Kidney capillary endothelial cell (primary cell): ENCODE measurements around the gene NUMB.
A peak's percentile ranks its signal among the peaks of the same experiment; 100 is the strongest.

Experiments
- DNase-seq: peaks from one replicate; pipeline ENCODE4 v3.0.0-alpha.2; 2018; ENCODE audit warnings: low spot score

NUMB gene

DNA sequence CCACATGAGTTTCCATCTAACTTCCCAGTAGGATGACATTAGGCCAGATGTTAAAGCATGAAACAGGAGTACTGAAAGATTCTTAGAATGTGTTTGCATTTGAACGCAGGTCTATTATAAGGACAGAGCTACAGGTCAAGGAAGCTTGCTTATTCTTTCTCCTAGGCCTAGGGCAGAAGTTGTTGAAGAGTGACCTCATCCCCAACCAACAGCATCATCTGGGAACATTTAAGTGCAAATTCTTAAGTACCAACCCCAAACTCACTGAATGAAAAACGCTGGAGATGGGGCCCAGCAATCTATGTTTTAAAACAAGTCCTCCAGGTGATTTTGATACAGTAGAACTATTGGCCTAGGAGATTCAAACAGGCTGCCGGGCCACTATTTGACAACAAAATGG is 168.6 kb downstream of the NUMB start:
- no peak for DNase-seq

DNA sequence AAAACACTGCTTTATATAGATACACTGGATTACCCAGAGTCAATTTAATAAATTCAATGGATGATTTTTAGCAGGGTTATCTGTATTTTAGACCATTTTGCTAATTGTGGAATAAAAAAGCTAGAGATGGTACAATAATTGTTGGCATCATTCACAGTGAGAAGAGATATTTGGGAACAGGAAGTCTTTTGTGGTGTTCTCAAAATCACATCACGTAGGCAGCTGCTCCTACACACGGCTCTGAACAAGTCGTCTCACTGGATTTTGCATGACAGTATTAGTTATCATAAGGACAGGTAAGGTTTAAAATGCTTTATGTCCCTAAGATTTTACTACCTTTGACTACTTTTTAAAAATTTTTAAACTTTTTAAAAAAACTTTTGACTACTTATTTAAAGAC is 169.0 kb downstream of the NUMB start:
- no peak for DNase-seq

- DNase-seq, result no peak
These were observed 171.3 kb downstream of the NUMB start for GRCh38 chr14:73287071-73287470.

DNA sequence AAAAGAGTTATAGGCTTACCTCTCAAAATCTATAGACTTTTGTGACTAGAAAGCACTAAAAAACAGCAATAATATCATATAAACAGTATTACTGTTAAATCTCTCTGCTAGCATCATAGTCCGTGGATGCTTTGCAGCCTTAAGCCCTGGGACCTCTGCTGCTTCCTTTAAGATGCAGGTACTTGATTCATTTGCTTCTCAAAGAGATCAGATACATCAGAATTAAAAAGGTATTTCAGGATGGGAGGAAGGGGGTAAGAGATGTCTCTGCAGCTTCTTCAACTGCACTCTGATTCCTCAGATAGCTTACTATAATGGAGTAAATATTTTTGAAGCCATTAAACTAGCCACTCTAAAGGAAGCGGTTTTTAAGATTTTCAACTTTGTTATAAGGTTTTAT is 171.7 kb downstream of the NUMB start:
- DNase-seq, result no peak

- no peak for DNase-seq
These were observed 172.4 kb downstream of the NUMB start for GRCh38 chr14:73285979-73286378.

- no peak for DNase-seq
These were observed 174.6 kb downstream of the NUMB start for GRCh38 chr14:73283608-73284379.

DNA sequence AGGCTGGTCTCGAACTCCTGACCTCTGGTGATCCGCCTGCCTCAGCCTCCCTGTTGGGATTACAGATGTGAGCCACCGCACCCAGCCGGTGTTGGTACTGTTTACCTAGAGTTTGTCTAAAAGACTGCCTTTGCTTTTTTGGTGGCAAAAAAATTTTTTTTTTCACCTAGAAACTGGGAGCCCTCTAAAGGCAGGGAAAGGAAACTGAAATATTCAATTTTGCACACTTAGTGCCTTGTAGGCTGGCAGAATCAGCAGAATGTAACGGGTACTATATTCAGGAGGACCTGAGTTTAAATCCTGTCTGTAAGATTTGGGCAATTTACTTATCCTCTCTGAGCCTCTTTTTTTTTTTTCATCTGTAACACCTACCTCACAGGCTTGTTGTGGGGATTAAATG is 177.4 kb downstream of the NUMB start:
- no peak for DNase-seq

- no peak for DNase-seq
These were observed 181.0 kb downstream of the NUMB start for GRCh38 chr14:73277376-73277775.

DNA sequence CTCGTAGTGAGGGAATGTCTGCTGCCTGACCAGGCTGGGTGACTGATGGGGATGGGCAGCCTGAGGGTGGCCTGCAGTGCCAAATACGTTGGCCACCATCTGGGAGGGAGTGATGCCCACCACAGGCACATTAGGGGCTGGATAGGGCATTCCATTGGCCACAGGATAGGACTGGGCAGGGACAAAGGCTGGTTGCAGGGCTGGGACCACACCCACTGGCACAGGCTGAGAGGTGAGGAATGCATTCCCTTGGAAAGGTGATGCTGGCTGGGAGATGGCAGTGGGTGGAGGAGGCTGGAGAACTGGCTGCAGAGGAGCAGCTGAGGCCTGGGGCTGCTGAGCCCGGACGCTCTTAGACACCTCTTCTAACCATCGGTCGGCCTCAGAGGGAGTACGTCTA is 181.5 kb downstream of the NUMB start:
- DNase-seq, result no peak

DNA sequence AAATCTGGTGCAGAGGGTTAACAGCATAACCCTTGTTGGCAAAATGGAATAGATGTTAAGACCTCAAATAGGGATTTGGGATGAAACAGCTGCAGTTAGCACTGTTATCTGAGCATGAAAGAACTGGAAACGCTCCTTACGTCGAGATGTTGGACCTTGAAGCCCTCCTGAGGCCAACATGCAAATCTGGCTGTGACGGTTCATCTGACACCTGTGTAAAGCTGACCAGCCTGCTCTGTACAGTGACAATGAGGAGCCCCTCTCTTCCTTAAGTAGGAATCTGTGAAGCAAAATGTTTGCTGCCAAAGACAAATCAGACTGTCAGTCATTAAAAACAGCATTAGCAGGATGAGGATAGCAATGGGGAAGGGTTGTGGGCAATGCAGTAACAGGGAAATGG is 184.5 kb downstream of the NUMB start:
- no peak for DNase-seq

GRCh38 chr14:73272393-73272792 is 186.0 kb downstream of the NUMB start:
- no peak for DNase-seq

GRCh38 chr14:73269729-73270531 is 188.4 kb downstream of the NUMB start:
- DNase-seq, result peak; percentile 53

GRCh38 chr14:73267474-73267873 is 190.9 kb downstream of the NUMB start:
- DNase-seq, result no peak

- no peak for DNase-seq
These were observed 192.0 kb downstream of the NUMB start for GRCh38 chr14:73266317-73266716.

DNA sequence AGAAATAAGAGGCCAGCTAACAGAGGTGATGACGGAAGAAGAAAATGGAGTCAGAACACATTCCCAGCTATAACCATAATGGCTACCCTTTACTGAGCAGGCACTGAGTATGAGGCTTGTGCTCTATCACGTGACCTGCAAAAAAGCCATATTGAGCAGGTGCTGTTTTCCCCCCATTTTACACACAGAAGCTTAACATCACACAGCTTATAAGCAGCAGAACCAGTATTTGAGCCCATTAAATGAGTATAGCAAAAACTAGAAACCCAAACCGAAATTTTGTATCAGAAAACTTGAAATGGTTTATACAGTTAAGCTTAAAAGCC is 192.7 kb downstream of the NUMB start:
- no peak for DNase-seq

GRCh38 chr14:73264885-73265720 is 193.2 kb downstream of the NUMB start:
- no peak for DNase-seq

DNA sequence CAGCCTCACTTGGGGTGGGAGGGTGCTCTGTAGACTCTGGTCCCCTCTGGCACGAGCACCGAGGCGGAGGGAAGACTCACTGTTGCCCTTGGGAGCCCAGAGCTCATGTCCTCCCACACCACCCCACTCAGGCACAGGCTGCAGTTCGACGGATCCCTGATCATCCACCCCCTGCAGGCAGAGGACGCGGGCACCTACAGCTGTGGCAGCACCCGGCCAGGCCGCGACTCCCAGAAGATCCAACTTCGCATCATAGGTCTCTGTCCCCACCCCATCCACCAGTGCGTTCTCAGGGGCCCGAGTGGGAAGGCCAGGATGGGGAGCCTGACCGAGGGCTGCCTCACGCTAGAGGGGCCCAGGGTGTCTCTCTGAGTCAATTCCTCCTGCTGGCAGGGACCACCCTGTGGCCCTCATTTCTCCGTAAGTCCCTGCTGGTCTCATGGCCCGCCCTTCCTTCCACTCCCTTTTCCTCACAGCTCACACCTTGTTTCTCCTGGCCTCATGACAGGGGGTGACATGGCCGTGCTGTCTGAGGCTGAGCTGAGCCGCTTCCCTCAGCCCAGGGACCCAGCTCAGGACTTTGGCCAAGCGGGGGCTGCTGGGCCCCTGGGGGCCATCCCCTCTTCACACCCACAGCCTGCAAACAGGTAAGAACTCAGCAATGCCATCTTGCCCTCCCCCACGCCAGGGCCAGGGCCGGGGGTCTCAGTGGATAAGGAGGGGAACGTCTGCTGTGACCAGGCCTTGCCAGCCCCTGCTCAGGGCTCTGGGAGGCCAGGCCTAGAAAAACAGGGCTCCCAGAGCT is 194.1 kb downstream of the NUMB start:
- DNase-seq, result no peak

DNA sequence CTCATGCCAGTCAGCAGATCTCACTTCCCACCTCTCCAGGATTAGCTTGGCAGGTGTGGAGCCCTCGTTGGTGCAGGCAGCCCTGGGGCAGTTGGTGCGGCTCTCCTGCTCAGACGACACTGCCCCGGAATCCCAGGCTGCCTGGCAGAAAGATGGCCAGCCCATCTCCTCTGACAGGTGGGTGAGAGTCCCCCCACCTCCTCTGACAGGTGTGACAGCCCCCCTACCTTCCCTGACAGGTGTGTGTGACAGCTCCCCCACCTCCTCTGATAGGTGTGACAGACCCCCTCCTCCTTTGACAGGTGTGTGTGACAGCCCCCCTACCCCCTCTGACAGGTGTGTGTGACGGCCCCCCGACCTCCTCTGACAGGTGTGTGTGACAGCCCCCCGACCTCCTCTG is 194.7 kb downstream of the NUMB start:
- no peak for DNase-seq

- DNase-seq, result no peak
These were observed 195.7 kb downstream of the NUMB start for GRCh38 chr14:73262427-73263183.

DNA sequence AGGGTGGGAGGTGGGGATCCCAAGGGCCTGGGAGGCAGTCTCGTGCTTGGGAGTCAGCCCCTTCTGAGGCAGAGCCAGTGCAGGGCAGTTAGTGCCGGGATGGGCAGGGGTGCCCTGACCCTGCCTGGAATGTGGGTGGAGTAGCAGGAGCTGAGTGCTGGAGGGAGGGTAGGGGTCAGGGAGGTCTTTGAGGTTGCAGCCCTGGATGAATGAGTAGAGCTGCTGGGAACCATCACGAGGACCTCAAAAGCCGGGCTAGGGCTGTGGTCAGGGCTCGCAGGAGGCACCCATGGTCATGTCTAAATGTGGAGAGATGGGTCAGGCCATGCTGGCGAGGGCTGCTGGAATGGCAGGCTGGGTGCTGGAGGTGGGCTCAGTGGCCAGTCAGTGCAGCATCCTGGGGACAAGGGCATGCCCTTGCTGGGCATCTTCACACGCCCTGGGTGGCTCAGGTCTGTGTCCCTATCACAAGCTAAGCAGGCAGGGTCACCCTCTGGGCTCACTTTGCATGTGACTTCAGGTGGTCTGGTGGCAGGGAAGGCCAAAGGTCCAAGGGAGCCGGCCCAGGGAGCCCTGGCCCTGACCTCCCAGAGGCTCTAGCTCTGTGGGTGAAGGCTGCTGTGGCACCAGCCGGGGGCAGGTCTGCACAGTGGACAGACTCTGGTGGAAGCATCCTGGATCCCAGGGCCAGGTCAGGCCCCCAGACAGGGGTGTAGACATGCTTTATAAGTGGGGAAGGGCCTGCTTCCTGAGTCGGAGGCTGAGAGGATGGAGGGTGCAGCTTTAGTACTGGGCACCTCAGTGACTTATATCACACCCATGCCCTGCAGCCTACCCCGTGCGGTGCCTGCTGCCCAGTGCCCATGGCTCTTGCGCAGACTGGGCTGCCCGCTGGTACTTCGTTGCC is 196.6 kb downstream of the NUMB start:
- DNase-seq, result no peak
